ENCODE results near the gene HIVEP3. TPM values are rescaled to one million over a fixed set of nuclear protein-coding genes. Genes with fewer than 3 reads are reported as not detected.

HIVEP3 gene
- total RNA-seq, 2 donors from 2014 or later = 4.7 to 5.8 TPM

DNA sequence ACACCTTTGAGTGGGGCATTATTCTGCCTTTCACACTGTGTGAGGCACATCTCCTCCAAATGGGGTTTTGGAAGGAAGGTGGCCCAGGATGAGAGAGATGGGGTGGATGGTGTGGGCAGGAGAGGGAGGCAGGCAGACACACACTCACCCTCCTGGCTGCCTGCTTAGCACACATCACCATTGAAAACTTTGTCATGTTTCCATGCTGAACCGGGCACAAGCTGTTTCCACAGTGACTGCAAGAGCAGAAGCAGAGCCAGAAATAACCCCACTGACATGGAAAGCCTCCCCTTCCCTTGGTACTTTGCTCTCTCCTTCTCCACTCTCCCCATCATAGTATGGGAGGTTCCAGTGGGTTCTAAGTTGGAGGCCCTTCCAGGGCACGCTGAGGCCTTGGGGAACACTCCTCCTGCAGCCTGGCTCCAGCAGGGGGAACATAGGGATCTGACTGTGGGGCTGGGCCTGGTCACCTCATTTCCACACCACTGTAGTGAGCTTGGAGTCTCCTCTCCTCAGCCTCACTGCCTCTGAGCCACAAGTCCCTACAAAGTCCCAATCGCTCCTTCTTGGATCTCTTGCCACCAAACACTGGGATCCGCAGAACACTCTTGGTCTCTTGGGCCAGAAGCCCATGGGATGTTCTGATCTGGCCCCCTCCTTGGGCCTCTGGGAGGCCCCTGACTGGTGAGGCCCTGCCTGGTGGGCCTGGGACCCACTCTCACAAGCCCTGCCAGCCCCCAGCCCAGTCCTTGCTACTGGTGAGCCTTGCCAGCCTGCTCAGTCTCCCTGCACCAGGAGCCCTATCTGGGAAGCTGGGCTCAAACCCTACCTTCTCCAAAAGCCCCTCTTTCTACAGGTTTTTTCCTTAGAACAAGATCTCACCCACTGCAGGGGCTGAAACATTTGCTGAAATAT lies 271.2 kb downstream of the HIVEP3 start:
- Histone ChIP-seq H3K36me3 (no peaks in the 10 kb centered on the region), H3K4me3 (no peak overlapping the region), H3K27ac (no peak overlapping the region), H3K4me1 (peaks cover 0 to 15% of the 10 kb centered on the region in 2 donors), H3K27me3 (no peaks in the 10 kb centered on the region), H3K9me3 (no peaks in the 10 kb centered on the region)
- TF ChIP-seq, protein P1, sequence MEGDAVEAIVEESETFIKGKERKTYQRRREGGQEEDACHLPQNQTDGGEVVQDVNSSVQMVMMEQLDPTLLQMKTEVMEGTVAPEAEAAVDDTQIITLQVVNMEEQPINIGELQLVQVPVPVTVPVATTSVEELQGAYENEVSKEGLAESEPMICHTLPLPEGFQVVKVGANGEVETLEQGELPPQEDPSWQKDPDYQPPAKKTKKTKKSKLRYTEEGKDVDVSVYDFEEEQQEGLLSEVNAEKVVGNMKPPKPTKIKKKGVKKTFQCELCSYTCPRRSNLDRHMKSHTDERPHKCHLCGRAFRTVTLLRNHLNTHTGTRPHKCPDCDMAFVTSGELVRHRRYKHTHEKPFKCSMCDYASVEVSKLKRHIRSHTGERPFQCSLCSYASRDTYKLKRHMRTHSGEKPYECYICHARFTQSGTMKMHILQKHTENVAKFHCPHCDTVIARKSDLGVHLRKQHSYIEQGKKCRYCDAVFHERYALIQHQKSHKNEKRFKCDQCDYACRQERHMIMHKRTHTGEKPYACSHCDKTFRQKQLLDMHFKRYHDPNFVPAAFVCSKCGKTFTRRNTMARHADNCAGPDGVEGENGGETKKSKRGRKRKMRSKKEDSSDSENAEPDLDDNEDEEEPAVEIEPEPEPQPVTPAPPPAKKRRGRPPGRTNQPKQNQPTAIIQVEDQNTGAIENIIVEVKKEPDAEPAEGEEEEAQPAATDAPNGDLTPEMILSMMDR (IDR thresholded peaks at IDR 0.05) = no peak
- DNase-seq (ENCODE audit: low spot score) = no peak

DNA sequence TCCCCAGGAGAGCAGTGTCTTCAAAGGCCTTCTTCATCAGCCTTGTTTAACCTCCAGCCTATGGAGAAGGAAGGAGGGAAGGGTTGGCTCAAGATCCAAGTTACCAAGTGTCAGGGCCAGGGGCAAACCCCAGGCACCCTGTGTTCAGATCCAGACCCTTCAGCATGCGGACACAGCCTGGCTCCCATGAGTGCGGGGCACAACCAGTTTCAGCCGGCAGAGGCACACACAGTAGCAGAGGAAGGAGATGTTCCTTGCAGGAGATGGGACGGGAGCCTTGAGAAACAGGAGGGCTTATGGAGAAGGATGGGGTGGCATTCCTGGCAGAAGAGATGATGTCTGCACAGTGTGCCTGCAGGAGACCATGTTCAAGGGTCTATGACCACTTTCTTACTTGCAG lies 272.5 kb downstream of the HIVEP3 start:
- H3K27me3 ChIP-seq = no peaks in the 10 kb centered on the region
- no peaks in the 10 kb centered on the region for H3K36me3 ChIP-seq
- no peak overlapping the region for H3K27ac ChIP-seq
- no peaks in the 10 kb centered on the region for H3K9me3 ChIP-seq
- TF ChIP-seq, protein P1 (IDR thresholded peaks at IDR 0.05) = no peak
- DNase-seq (ENCODE audit: low spot score) = no peak
- no peak overlapping the region for H3K4me3 ChIP-seq
- H3K4me1 ChIP-seq = peaks cover 0 to 15% of the 10 kb centered on the region in 2 donors

DNA sequence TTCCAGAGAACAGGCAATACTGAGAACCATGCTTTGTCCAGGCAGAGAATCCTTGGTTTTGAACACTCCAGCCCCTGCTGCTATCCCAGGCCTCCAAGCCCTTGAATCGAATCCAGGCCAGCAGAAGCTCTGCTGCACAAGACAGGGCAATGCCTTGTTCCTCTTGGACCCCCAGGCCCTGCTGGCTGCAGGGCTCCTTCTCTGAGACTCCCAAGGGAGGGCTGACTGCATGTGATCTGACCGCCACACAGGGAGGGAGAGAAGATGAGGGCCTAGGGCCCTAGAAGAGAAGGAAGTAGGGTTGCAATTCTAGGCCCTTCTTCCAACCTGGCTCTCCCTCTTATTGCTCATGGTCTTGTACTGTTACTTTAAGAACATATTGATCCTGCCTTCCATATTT lies 273.7 kb downstream of the HIVEP3 start:
- H3K27me3 ChIP-seq = no peaks in the 10 kb centered on the region
- H3K4me3 ChIP-seq = no peak overlapping the region
- H3K36me3 ChIP-seq = no peaks in the 10 kb centered on the region
- TF ChIP-seq, protein P1 (IDR thresholded peaks at IDR 0.05) = no peak
- no peak overlapping the region for H3K27ac ChIP-seq
- no peak for DNase-seq (ENCODE audit: low spot score)
- H3K9me3 ChIP-seq = no peaks in the 10 kb centered on the region
- peaks cover 0 to 13% of the 10 kb centered on the region in 2 donors for H3K4me1 ChIP-seq

DNA sequence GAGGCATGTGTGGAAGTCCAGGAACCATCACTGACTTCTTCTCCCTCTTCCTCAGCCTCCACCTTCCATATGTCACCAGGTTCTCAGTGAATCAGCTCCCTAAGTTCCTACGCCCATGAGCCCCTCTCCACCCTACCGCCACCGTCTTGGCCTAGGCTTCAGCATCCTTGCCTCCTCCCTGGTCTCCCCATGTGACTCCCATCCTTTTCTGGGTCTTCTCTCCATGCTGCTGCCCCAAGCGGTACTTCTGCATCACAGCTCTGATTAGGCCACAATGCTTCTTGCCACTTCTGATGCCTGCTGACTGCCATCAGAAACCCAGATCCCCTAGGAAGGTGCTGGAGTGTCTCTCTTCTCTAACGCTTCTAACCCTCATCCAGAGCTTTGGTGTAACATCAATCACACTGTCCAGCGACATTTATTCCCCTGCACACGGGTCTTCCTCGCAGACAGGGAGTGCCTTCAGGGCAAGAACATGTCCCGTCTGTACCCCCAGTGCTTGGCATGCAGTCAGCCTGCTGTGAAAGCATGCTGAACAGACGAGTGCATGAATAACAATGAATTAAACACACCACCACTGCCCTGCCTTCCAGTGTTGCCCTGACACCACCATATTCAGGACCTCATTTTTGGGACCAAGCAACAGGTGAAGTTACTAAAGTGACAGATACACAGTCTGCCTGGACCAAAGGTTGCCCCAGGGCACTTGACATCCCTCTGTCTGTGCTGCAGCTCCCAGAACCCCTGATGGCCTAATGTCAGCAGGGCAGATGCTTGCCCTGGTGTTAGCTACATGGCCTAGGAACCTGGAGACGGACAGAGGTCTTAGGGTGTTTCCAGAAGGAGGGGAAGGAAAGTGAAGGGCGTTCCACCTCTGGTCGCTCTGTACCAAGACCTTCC lies 275.6 kb downstream of the HIVEP3 start:
- DNase-seq (ENCODE audit: low spot score) = no peak
- TF ChIP-seq, protein P1 (IDR thresholded peaks at IDR 0.05) = no peak

DNA sequence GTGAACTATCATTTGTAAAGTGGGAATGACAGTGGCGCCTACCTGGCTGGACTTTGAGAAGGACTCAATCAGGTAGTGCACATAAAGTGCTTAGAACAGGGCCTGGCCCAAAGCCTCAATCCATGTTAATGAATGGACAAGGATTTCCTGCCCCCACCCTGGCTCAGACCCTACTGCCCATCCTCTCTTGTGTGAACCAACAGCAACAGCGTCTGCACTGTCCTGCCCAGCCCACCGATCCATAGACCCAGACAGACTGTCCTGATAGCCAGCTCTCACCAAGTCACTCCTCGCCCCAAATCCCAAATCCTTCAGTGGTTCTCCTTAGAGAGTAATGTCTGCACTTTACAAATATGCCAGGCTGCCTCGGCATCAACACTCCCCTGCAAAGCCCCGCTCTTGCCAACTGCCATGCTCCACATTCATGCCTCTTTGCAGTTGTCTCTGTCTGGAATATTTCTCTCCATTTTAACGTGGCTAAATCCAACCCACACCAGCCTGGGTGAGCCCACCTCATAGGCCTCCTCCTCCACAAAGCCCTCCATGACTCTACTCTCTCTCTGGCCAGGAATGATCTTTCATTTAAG lies 276.7 kb downstream of the HIVEP3 start:
- no peaks in the 10 kb centered on the region for H3K36me3 ChIP-seq
- no peak overlapping the region for H3K27ac ChIP-seq
- H3K4me3 ChIP-seq = no peak overlapping the region
- no peak for DNase-seq (ENCODE audit: low spot score)
- H3K27me3 ChIP-seq = no peaks in the 10 kb centered on the region
- H3K4me1 ChIP-seq = no peaks in the 10 kb centered on the region
- no peaks in the 10 kb centered on the region for H3K9me3 ChIP-seq
- TF ChIP-seq, protein P1 (IDR thresholded peaks at IDR 0.05) = no peak

More for the DNA sequence above, 275.6 kb downstream of the HIVEP3 start:
- no peaks in the 10 kb centered on the region for H3K4me1 ChIP-seq
- H3K27ac ChIP-seq = no peak overlapping the region
- no peaks in the 10 kb centered on the region for H3K27me3 ChIP-seq
- no peaks in the 10 kb centered on the region for H3K36me3 ChIP-seq
- no peaks in the 10 kb centered on the region for H3K9me3 ChIP-seq
- H3K4me3 ChIP-seq = no peak overlapping the region

Data from right atrium auricular region (tissue), 2 donors.